OCI-LY7 (cell line): ENCODE results near the gene GLA. TPM values are rescaled to one million over a fixed set of nuclear protein-coding genes. Genes with fewer than 3 reads are reported as not detected.
A peak's percentile ranks its signal among the peaks of the same experiment; 100 is the strongest.

Source experiments
- BruUV-seq: library from RNA; stranded (reverse); fragments of 400-500 nt; replicated peaks from 2 replicates; lab custom pipeline; 2021; lab: Mats Ljungman, UMichigan
- CTCF ChIA-PET: fragments of 300-600 bp; sonication (Branson Sonifier 250); formaldehyde crosslinking; loops from one replicate; lab custom pipeline; 2022; ENCODE audit warnings: antibody characterized with exemption; ENCODE audit not compliant: unreplicated experiment; lab: Charles Lee
- POLR2A ChIA-PET: fragments of 300-600 bp; sonication (Branson Sonifier 250); formaldehyde crosslinking; loops from one replicate; lab custom pipeline; 2022; ENCODE audit warnings: antibody characterized with exemption; lab: Charles Lee
- DNase-seq: peaks from one replicate; pipeline ENCODE4 v3.0.0-alpha.2; 2015; ENCODE audit warnings: low spot score
- H2AFZ ChIP-seq: fragments of 200-600 bp; sonication (generic), shearing (Covaris generic); 2 replicates; pipeline ENCODE4 v1.6.1; 2014; ENCODE audit warnings: mild to moderate bottlenecking, antibody characterized with exemption, low read length, moderate library complexity
- H3K27ac ChIP-seq: fragments of 200-600 bp; sonication (generic); 2 replicates; pipeline ENCODE4 v1.5.1; 2014; ENCODE audit warnings: mixed run types, low read depth, mild to moderate bottlenecking, moderate library complexity, low read length, inconsistent platforms; ENCODE audit not compliant: poor library complexity, severe bottlenecking
- H3K36me3 ChIP-seq: fragments of 200-600 bp; sonication (generic); 2 replicates; pipeline ENCODE4 v1.6.1; 2014; ENCODE audit warnings: mild to moderate bottlenecking, antibody characterized with exemption, low read length, moderate library complexity, mixed read lengths; ENCODE audit not compliant: insufficient read depth
- H3K4me1 ChIP-seq: fragments of 200-600 bp; sonication (generic); 2 replicates; pipeline ENCODE4 v1.5.1; 2014; ENCODE audit warnings: mild to moderate bottlenecking, low read length; ENCODE audit not compliant: insufficient read depth, poor library complexity, severe bottlenecking
- H3K4me2 ChIP-seq: fragments of 200-600 bp; sonication (generic); 2 replicates; pipeline ENCODE4 v1.6.1; 2014; ENCODE audit warnings: mild to moderate bottlenecking, low read length
- H3K4me3 ChIP-seq: fragments of 200-600 bp; sonication (generic); 2 replicates; pipeline ENCODE4 v1.5.1; 2014; ENCODE audit warnings: mild to moderate bottlenecking, low read depth, low read length; ENCODE audit not compliant: poor library complexity, severe bottlenecking
- H3K79me2 ChIP-seq: fragments of 200-600 bp; sonication (generic); 2 replicates; pipeline ENCODE4 v1.6.1; 2016; ENCODE audit warnings: low read depth, mild to moderate bottlenecking, low read length, moderate library complexity, mixed read lengths; ENCODE audit not compliant: insufficient read depth
- H3K9me2 ChIP-seq: fragments of 200-600 bp; sonication (generic); 2 replicates; pipeline ENCODE4 v1.6.1; 2016; ENCODE audit warnings: mild to moderate bottlenecking, low read length, mixed read lengths; ENCODE audit not compliant: insufficient read depth
- H3K9me3 ChIP-seq: fragments of 200-600 bp; sonication (generic); 2 replicates; pipeline ENCODE4 v1.6.1; 2014; ENCODE audit warnings: mild to moderate bottlenecking, mixed run types, low read length, mixed read lengths
- H4K20me1 ChIP-seq: fragments of 200-600 bp; sonication (generic); 2 replicates; pipeline ENCODE4 v1.6.1; 2014; ENCODE audit warnings: mild to moderate bottlenecking, antibody characterized with exemption, low read length, moderate library complexity, mixed read lengths; ENCODE audit not compliant: insufficient read depth
- CTCF ChIP-seq: fragments of 200-600 bp; sonication (generic); conservative IDR thresholded peaks from 2 replicates; pipeline ENCODE4 v1.5.1; 2014; ENCODE audit warnings: mild to moderate bottlenecking, antibody characterized with exemption, low read length, moderate library complexity, mixed read lengths
- EZH2phosphoT487 ChIP-seq: fragments of 200-600 bp; sonication (generic); IDR thresholded peaks from 2 replicates; pipeline ENCODE4 v1.6.1; 2018; ENCODE audit warnings: low read depth, borderline replicate concordance, mild to moderate bottlenecking, mixed run types, antibody characterized with exemption, low read length, moderate library complexity, mixed read lengths
- intact Hi-C: fragments of 100-400 bp; cut with micrococcal nuclease; formaldehyde crosslinking; loops from one replicate; pipeline ENCODE4 v1.10.0; 2022; ENCODE audit not compliant: unreplicated experiment
- total RNA-seq, 2 experiments: library from RNA; depleted of rRNA in 1 of 2; stranded (reverse); fragments of >200 nt in 1 of 2; shearing (Covaris generic) in 1 of 2; gene quantifications; 2 replicates each; pipeline ENCODE4 v1.2.3, GENCODE V29; 2014 to 2022

GLA gene
- total RNA-seq, 2 experiments from 2014 or later = 48.7 to 51.1 TPM

GRCh38 chrX:101386542-101386885 is 21.2 kb downstream of the GLA start:
- Histone ChIP-seq H4K20me1 (no peaks in the 10 kb centered on the region), H3K9me2 (no peaks in the 10 kb centered on the region), H3K27ac (peak overlapping the region; percentile 91), H3K4me3 (peak overlapping the region; percentile 96), H3K36me3 (peaks cover 13% of the 10 kb centered on the region), H3K9me3 (no peaks in the 10 kb centered on the region), H2AFZ (no peak overlapping the region; the same call in 1 of the 2 replicates), H3K4me1 (peaks cover 52% of the 10 kb centered on the region), H3K79me2 (peaks cover 62% of the 10 kb centered on the region), H3K4me2 (peak overlapping the region; percentile 89)
- TF ChIP-seq CTCF = no peak
- TF ChIP-seq EZH2phosphoT487 = no peak
- ChIA-PET POLR2A (interaction anchor here (1.4 to 4.2 kb wide), 6 partner anchors 9 to 37 kb away, joined by 3 to 34 read pairs (median 8); partner anchors contain the start of gene TIMM8A), CTCF (no interaction called here)
- no peak for DNase-seq
- intact Hi-C loops = loop anchor here (10.0 kb wide), 1 partner anchor 462 kb away; the partner anchor contains the start of gene XKRX
- BruUV-seq = no TSS peak

- Histone ChIP-seq H3K27ac (peak within 1 kb of the TSS; percentile 91), H2AFZ (no peak within 1 kb of the TSS; the same call in 1 of the 2 replicates), H3K4me1 (peaks cover 58% of the 10 kb centered on the region), H3K36me3 (peaks cover 12% of the 10 kb centered on the region), H3K4me3 (peak within 1 kb of the TSS; percentile 96), H3K9me3 (no peaks in the 10 kb centered on the region), H4K20me1 (no peaks in the 10 kb centered on the region), H3K4me2 (peak within 1 kb of the TSS; percentile 89), H3K9me2 (no peaks in the 10 kb centered on the region), H3K79me2 (peaks cover 62% of the 10 kb centered on the region)
- TF ChIP-seq EZH2phosphoT487 (no peak), CTCF (no peak)
- ChIA-PET POLR2A (interaction anchor here (1.0 to 4.2 kb wide), 8 partner anchors 9 to 36 kb away, joined by 3 to 34 read pairs (median 6); partner anchors contain the start of gene TIMM8A), CTCF (no interaction called here)
- peak; percentile 80 for DNase-seq
- TSS peak; percentile 66 for BruUV-seq
- intact Hi-C loops = loop anchor here (2.0 to 10.0 kb wide), 2 partner anchors 15 to 461 kb away; partner anchors contain the start of gene XKRX
Observed at GRCh38 chrX:101385795-101386541, 21.8 kb downstream of the GLA start, which contains the start of gene BTK. Gene BTK (minus strand): TSS chrX:101386191. CDS start chrX:101375284, 10,907 bp downstream.
